GM23338 (cell line): ENCODE data around the gene DDX20. TPM values are rescaled to one million over a fixed set of nuclear protein-coding genes. Genes with fewer than 3 reads are reported as not detected.

Experiments used
- ATAC-seq: fragments of 200-7000 bp; cut with Tn5 transposase; 3 replicates; pipeline ENCODE4 v1.9.1; 2020
- DNase-seq: peaks from one replicate; pipeline ENCODE4 v3.0.0-alpha.2; 2015; ENCODE audit warnings: low spot score
- H2AFZ ChIP-seq: fragments of 200-600 bp; sonication (generic); 2 replicates; pipeline ENCODE4 v1.8.0; 2016; ENCODE audit warnings: antibody characterized with exemption, mild to moderate bottlenecking, moderate library complexity
- H3F3A ChIP-seq: fragments of 200-600 bp; sonication (generic); replicated peaks from 2 replicates; pipeline ENCODE4 v1.8.0; 2017; ENCODE audit warnings: antibody characterized with exemption, mixed run types, low read depth
- H3K27ac ChIP-seq: fragments of 200-600 bp; sonication (generic); 2 replicates; pipeline ENCODE4 v1.6.1; 2016; ENCODE audit warnings: low read depth
- H3K27me3 ChIP-seq: fragments of 200-600 bp; sonication (generic); 2 replicates; pipeline ENCODE4 v1.8.0; 2016; ENCODE audit warnings: mild to moderate bottlenecking, mixed run types, moderate library complexity; ENCODE audit not compliant: insufficient read depth
- H3K36me3 ChIP-seq: fragments of 200-600 bp; sonication (generic); 2 replicates; pipeline ENCODE4 v1.8.0; 2016; ENCODE audit warnings: mild to moderate bottlenecking; ENCODE audit not compliant: insufficient read depth
- H3K4me1 ChIP-seq: fragments of 200-600 bp; sonication (generic); 2 replicates; pipeline ENCODE4 v1.8.0; 2016; ENCODE audit warnings: mild to moderate bottlenecking, moderate library complexity; ENCODE audit not compliant: insufficient read depth
- H3K4me2 ChIP-seq: fragments of 200-600 bp; sonication (generic); 2 replicates; pipeline ENCODE4 v1.7.1; 2017; ENCODE audit warnings: mixed run types
- H3K4me3 ChIP-seq: fragments of 200-600 bp; sonication (generic); 2 replicates; pipeline ENCODE4 v1.6.1; 2016; ENCODE audit warnings: mixed run types
- H3K79me2 ChIP-seq: fragments of 200-600 bp; sonication (generic); replicated peaks from 2 replicates; pipeline ENCODE4 v1.8.0; 2017; ENCODE audit warnings: mild to moderate bottlenecking; ENCODE audit not compliant: insufficient read depth
- H3K9me2 ChIP-seq: fragments of 200-600 bp; sonication (generic); 2 replicates; pipeline ENCODE4 v1.8.0; 2017; ENCODE audit not compliant: insufficient read depth
- H4K20me1 ChIP-seq: fragments of 200-600 bp; sonication (generic); replicated peaks from 2 replicates; pipeline ENCODE4 v1.8.0; 2017; ENCODE audit warnings: mild to moderate bottlenecking; ENCODE audit not compliant: insufficient read depth
- H3K27ac Mint-ChIP-seq: 2 replicates; pipeline ENCODE4 v1.8.0; 2020; ENCODE audit warnings: inconsistent platforms, mild to moderate bottlenecking, moderate library complexity, mixed read lengths
- H3K27me3 Mint-ChIP-seq: 3 replicates; pipeline ENCODE4 v1.8.0; 2022; ENCODE audit warnings: low read depth, mild to moderate bottlenecking, moderate library complexity, mixed read lengths, inconsistent platforms; ENCODE audit not compliant: insufficient read depth, poor library complexity
- H3K36me3 Mint-ChIP-seq: 3 replicates; pipeline ENCODE4 v1.8.0; 2021; ENCODE audit warnings: low read depth, mild to moderate bottlenecking, inconsistent platforms, moderate library complexity, mixed read lengths
- H3K4me1 Mint-ChIP-seq: 3 replicates; pipeline ENCODE4 v1.8.0; 2020; ENCODE audit warnings: mild to moderate bottlenecking, inconsistent platforms, mixed read lengths
- H3K4me3 Mint-ChIP-seq: 3 replicates; pipeline ENCODE4 v1.8.0; 2021; ENCODE audit warnings: moderate library complexity, mild to moderate bottlenecking, inconsistent platforms, mixed read lengths
- H3K9me3 Mint-ChIP-seq: 3 replicates; pipeline ENCODE4 v1.8.0; 2020; ENCODE audit warnings: moderate library complexity, mild to moderate bottlenecking, inconsistent platforms, mixed read lengths
- CREB1 ChIP-seq: fragments of 250-450 bp; sonication (Bioruptor Pico); IDR thresholded peaks from 2 replicates; pipeline ENCODE4 v1.5.0; 2020; ENCODE audit warnings: low read depth, mild to moderate bottlenecking, moderate library complexity
- EZH2phosphoT487 ChIP-seq: fragments of 200-600 bp; sonication (generic); IDR thresholded peaks from one replicate; pipeline ENCODE4 v1.8.1; 2018; ENCODE audit warnings: antibody characterized with exemption; ENCODE audit not compliant: unreplicated experiment
- JUNB ChIP-seq: IDR thresholded peaks from one replicate; pipeline ENCODE4 v1.6.1; 2016; ENCODE audit warnings: antibody characterized with exemption; ENCODE audit not compliant: unreplicated experiment
- POLR2AphosphoS5 ChIP-seq: IDR thresholded peaks from 2 replicates; pipeline ENCODE4 v1.6.1; 2016; ENCODE audit warnings: antibody characterized with exemption, low read depth
- STAT1 ChIP-seq: IDR thresholded peaks from one replicate; pipeline ENCODE4 v1.6.1; 2016; ENCODE audit warnings: antibody characterized with exemption; ENCODE audit not compliant: unreplicated experiment
- ZNF331 ChIP-seq: fragments of 250-450 bp; sonication (Bioruptor Pico); IDR thresholded peaks from 2 replicates; pipeline ENCODE4 v1.5.0; 2020; ENCODE audit warnings: low read depth, mild to moderate bottlenecking, moderate library complexity
- long read RNA-seq: library from polyadenylated mRNA; unstranded; transcript quantifications from one replicate; pipeline ENCODE4 v2.0.0, GENCODE V29; 2020; ENCODE audit not compliant: unreplicated experiment
- polyA plus RNA-seq: library from polyadenylated mRNA; unstranded; fragments of >200 nt; fragmentation: Nextera tagmentation; extraction: Ambion mirVana; gene quantifications from 2 replicates; pipeline ENCODE4 v1.2.1, GENCODE V29; 2016
- total RNA-seq: library from RNA; depleted of rRNA; stranded (reverse); fragments of >200 nt; shearing (Covaris generic); gene quantifications from 2 replicates; pipeline ENCODE4 v1.2.3, GENCODE V29; 2014; rRNA removed
- TF ChIP-seq, protein P1 (sequence below), 2 experiments: fragments of 200-600 bp in 1 of 2; sonication (generic) in 1 of 2; conservative IDR thresholded peaks; 2 replicates each; pipeline versions ENCODE4 v1.5.1 to v1.6.1; 2016 to 2017; ENCODE audit warnings: antibody characterized with exemption in 2 of 2, low read depth in 2 of 2, mild to moderate bottlenecking in 2 of 2, moderate library complexity in 1 of 2
- TF ChIP-seq, protein P2 (sequence below): IDR thresholded peaks from one replicate; pipeline ENCODE4 v1.6.1; 2018; ENCODE audit warnings: antibody characterized with exemption; ENCODE audit not compliant: unreplicated experiment

DDX20 gene, protein sequence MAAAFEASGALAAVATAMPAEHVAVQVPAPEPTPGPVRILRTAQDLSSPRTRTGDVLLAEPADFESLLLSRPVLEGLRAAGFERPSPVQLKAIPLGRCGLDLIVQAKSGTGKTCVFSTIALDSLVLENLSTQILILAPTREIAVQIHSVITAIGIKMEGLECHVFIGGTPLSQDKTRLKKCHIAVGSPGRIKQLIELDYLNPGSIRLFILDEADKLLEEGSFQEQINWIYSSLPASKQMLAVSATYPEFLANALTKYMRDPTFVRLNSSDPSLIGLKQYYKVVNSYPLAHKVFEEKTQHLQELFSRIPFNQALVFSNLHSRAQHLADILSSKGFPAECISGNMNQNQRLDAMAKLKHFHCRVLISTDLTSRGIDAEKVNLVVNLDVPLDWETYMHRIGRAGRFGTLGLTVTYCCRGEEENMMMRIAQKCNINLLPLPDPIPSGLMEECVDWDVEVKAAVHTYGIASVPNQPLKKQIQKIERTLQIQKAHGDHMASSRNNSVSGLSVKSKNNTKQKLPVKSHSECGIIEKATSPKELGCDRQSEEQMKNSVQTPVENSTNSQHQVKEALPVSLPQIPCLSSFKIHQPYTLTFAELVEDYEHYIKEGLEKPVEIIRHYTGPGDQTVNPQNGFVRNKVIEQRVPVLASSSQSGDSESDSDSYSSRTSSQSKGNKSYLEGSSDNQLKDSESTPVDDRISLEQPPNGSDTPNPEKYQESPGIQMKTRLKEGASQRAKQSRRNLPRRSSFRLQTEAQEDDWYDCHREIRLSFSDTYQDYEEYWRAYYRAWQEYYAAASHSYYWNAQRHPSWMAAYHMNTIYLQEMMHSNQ
- total RNA-seq: 38.3 and 54.4 TPM in 2 replicates
- 11.9 and 12.8 TPM in 2 replicates for polyA plus RNA-seq
- long read RNA-seq, full-length matches to known transcripts: 8 of 13 reads
- long read RNA-seq, partial matches to known transcripts: 2 of 13 reads
- long read RNA-seq, other reads (novel, unspliced or antisense): 3 of 13 reads

DNA sequence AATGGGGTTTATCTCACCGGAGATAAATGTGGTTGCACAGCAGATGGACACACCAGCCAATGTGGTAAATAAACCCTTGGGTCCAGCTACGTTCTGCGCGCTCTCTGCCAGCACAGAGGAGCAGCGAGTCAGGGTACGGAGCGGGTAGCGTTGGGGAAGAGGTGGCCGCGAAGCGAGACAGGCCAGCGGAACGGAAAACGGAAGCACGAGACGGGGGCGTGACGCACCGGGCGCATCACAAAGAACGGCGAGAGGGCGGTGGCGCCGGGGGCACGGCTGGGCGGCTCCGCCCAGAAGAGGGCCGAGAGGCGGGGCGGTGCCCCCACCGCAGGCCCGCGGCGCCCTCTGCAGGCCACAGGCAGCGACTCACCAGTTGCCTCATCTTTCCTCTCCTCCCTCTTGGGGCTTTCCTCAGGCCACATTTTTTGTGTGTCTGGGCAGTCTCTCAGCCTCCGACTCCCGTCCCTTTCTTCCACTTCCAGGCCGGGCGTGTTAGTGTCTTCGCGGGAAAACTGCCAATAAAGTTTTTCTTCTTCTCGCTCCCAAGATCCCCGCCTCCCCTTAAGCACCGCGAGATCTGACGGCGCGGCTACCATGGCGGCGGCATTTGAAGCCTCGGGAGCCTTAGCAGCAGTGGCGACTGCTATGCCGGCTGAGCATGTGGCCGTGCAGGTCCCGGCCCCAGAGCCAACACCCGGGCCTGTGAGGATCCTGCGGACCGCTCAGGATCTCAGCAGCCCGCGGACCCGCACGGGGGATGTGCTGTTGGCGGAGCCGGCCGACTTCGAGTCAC, at the start of gene DDX20:
DDX20 (plus strand) TSS at position 571 of the 793 bp plus-strand sequence; CDS start at position 595, 24 bp downstream.
- Histone ChIP-seq H3K27me3 (no peaks in the 10 kb centered on the region), H3K79me2 (peaks cover 39% of the 10 kb centered on the region), H3K36me3 (peaks cover 18% of the 10 kb centered on the region; the same call in 1 of the 2 replicates), H2AFZ (peak within 1 kb of the TSS; percentile 100), H3K9me2 (no peaks in the 10 kb centered on the region), H4K20me1 (no peaks in the 10 kb centered on the region; the same call in 1 of the 2 replicates), H3K4me2 (peak within 1 kb of the TSS; percentile 100), H3K27ac (peak within 1 kb of the TSS; percentile 98), H3K4me1 (peaks cover 7% of the 10 kb centered on the region), H3F3A (0 out of 2 replicates have a peak, but pooled peaks cover 3% of the 10 kb centered on the region), H3K4me3 (peak within 1 kb of the TSS; percentile 98)
- H3K27me3 Mint-ChIP-seq: peaks cover 13% of the 10 kb centered on the region
- DNase-seq: peak; percentile 97
- H3K9me3 Mint-ChIP-seq: peaks cover 4% of the 10 kb centered on the region; the same call in 1 of the 3 replicates
- peaks cover 18% of the 10 kb centered on the region for H3K4me1 Mint-ChIP-seq
- peak within 1 kb of the TSS; percentile 98 for H3K27ac Mint-ChIP-seq
- H3K36me3 Mint-ChIP-seq: peaks cover 35% of the 10 kb centered on the region
- peak; percentile 89 for ATAC-seq
- TF ChIP-seq JUNB (no peak), POLR2AphosphoS5 (peak; percentile 94), ZNF331 (CRISPR knock-in tag) (no peak), CREB1 (CRISPR knock-in tag) (peak; percentile 74)
- TF ChIP-seq, protein P1, sequence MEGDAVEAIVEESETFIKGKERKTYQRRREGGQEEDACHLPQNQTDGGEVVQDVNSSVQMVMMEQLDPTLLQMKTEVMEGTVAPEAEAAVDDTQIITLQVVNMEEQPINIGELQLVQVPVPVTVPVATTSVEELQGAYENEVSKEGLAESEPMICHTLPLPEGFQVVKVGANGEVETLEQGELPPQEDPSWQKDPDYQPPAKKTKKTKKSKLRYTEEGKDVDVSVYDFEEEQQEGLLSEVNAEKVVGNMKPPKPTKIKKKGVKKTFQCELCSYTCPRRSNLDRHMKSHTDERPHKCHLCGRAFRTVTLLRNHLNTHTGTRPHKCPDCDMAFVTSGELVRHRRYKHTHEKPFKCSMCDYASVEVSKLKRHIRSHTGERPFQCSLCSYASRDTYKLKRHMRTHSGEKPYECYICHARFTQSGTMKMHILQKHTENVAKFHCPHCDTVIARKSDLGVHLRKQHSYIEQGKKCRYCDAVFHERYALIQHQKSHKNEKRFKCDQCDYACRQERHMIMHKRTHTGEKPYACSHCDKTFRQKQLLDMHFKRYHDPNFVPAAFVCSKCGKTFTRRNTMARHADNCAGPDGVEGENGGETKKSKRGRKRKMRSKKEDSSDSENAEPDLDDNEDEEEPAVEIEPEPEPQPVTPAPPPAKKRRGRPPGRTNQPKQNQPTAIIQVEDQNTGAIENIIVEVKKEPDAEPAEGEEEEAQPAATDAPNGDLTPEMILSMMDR (conservative IDR thresholded peaks at IDR 0.05; ENCODE audit: low read depth in 2 of 2): peak; percentile 77 to 79
- H3K4me3 Mint-ChIP-seq: peak within 1 kb of the TSS; percentile 92

DNA sequence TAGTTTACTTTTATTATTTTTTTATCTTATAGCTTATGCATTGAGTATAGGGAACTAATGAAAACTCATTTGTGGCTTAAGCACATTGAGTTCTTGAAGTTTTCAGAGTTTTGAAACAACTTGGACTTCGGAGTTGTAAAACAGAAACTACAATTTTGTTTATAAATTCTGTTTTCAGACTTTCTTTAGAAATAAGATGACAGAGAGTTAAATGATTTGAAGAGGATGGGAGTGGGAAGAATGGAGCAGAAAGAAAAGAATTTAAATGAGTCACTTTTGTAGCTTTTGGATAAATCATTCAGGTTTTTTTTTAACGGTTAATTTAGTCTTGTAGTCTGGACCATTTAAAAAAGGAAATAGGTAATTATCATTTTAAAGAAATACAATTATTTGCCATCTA, 48.8 kb upstream of the DDX20 start:
- Histone ChIP-seq H3K4me1 (no peaks in the 10 kb centered on the region), H3K27ac (no peak overlapping the region), H2AFZ (no peak overlapping the region), H3K79me2 (no peaks in the 10 kb centered on the region), H3K27me3 (no peaks in the 10 kb centered on the region), H4K20me1 (no peaks in the 10 kb centered on the region), H3F3A (no peaks in the 10 kb centered on the region), H3K9me2 (no peaks in the 10 kb centered on the region), H3K36me3 (peaks cover 11% of the 10 kb centered on the region; the same call in 1 of the 2 replicates), H3K4me2 (no peak overlapping the region), H3K4me3 (no peak overlapping the region)
- H3K27ac Mint-ChIP-seq: no peak overlapping the region
- no peak for ATAC-seq
- TF ChIP-seq EZH2phosphoT487: no peak
- TF ChIP-seq, protein P2, sequence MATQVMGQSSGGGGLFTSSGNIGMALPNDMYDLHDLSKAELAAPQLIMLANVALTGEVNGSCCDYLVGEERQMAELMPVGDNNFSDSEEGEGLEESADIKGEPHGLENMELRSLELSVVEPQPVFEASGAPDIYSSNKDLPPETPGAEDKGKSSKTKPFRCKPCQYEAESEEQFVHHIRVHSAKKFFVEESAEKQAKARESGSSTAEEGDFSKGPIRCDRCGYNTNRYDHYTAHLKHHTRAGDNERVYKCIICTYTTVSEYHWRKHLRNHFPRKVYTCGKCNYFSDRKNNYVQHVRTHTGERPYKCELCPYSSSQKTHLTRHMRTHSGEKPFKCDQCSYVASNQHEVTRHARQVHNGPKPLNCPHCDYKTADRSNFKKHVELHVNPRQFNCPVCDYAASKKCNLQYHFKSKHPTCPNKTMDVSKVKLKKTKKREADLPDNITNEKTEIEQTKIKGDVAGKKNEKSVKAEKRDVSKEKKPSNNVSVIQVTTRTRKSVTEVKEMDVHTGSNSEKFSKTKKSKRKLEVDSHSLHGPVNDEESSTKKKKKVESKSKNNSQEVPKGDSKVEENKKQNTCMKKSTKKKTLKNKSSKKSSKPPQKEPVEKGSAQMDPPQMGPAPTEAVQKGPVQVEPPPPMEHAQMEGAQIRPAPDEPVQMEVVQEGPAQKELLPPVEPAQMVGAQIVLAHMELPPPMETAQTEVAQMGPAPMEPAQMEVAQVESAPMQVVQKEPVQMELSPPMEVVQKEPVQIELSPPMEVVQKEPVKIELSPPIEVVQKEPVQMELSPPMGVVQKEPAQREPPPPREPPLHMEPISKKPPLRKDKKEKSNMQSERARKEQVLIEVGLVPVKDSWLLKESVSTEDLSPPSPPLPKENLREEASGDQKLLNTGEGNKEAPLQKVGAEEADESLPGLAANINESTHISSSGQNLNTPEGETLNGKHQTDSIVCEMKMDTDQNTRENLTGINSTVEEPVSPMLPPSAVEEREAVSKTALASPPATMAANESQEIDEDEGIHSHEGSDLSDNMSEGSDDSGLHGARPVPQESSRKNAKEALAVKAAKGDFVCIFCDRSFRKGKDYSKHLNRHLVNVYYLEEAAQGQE: no peak
- no peak for TF ChIP-seq STAT1
- DNase-seq: no peak
- H3K4me1 Mint-ChIP-seq: no peaks in the 10 kb centered on the region
- no peaks in the 10 kb centered on the region for H3K27me3 Mint-ChIP-seq
- H3K4me3 Mint-ChIP-seq: no peak overlapping the region
- no peaks in the 10 kb centered on the region for H3K9me3 Mint-ChIP-seq
- H3K36me3 Mint-ChIP-seq: peaks cover 7% of the 10 kb centered on the region; the same call in 2 of the 3 replicates
